RWPE2 (cell line): ENCODE measurements around the gene PDYN.
A peak's percentile ranks its signal among the peaks of the same experiment; 100 is the strongest.

Source experiments
- ATAC-seq: fragments of 200-7000 bp; cut with Tn5 transposase; 3 replicates; pipeline ENCODE4 v1.9.1; 2021; ENCODE audit warnings: low read depth
- DNase-seq: peaks from one replicate; pipeline ENCODE4 v3.0.0-alpha.2; 2020; ENCODE audit warnings: low spot score
- H3K27ac ChIP-seq: fragments of 450-650 bp; 2 replicates; pipeline ENCODE4 v1.5.1; 2017; ENCODE audit warnings: mild to moderate bottlenecking; ENCODE audit not compliant: poor library complexity, severe bottlenecking
- H3K27me3 ChIP-seq: fragments of 250-450 bp; sonication (Bioruptor Pico); 2 replicates; pipeline ENCODE4 v1.5.1; 2021; ENCODE audit warnings: mild to moderate bottlenecking, moderate library complexity; ENCODE audit not compliant: insufficient read depth, poor library complexity, severe bottlenecking
- H3K36me3 ChIP-seq: fragments of 250-450 bp; sonication (Bioruptor Pico); 2 replicates; pipeline ENCODE4 v1.5.1; 2020; ENCODE audit warnings: low read depth, mild to moderate bottlenecking, moderate library complexity
- H3K4me1 ChIP-seq: fragments of 250-450 bp; sonication (Bioruptor Pico); 2 replicates; pipeline ENCODE4 v1.5.1; 2021; ENCODE audit warnings: mild to moderate bottlenecking, moderate library complexity; ENCODE audit not compliant: insufficient read depth, poor library complexity, severe bottlenecking
- H3K4me3 ChIP-seq: fragments of 250-450 bp; sonication (Bioruptor Pico); 2 replicates; pipeline ENCODE4 v1.5.1; 2021; ENCODE audit warnings: mild to moderate bottlenecking, moderate library complexity; ENCODE audit not compliant: severe bottlenecking
- H3K9me3 ChIP-seq: fragments of 250-450 bp; sonication (Bioruptor Pico); 2 replicates; pipeline ENCODE4 v1.5.1; 2021; ENCODE audit warnings: mild to moderate bottlenecking, moderate library complexity; ENCODE audit not compliant: severe bottlenecking
- CTCF ChIP-seq: fragments of 450-650 bp; IDR thresholded peaks from one replicate; pipeline ENCODE4 v1.5.1; 2017; ENCODE audit warnings: mild to moderate bottlenecking, moderate library complexity; ENCODE audit not compliant: poor library complexity, severe bottlenecking

The PDYN gene

GRCh38 chr20:1941226-1941625 lies 52.6 kb downstream of the PDYN start:
- no peak for TF ChIP-seq CTCF
- no peaks in the 10 kb centered on the region for H3K27me3 ChIP-seq
- DNase-seq (peak; percentile 83), ATAC-seq (peak; percentile 85)
- no peaks in the 10 kb centered on the region for H3K36me3 ChIP-seq
- no peak overlapping the region for H3K4me3 ChIP-seq
- H3K27ac ChIP-seq: peak overlapping the region; percentile 57
- peaks cover 11% of the 10 kb centered on the region for H3K4me1 ChIP-seq
- H3K9me3 ChIP-seq: no peaks in the 10 kb centered on the region

GRCh38 chr20:1940581-1940980 lies 53.3 kb downstream of the PDYN start:
- DNase-seq: no peak
- H3K27me3 ChIP-seq: no peaks in the 10 kb centered on the region
- no peak overlapping the region for H3K4me3 ChIP-seq
- no peaks in the 10 kb centered on the region for H3K36me3 ChIP-seq
- no peak for ATAC-seq
- H3K9me3 ChIP-seq: no peaks in the 10 kb centered on the region
- no peak for TF ChIP-seq CTCF
- peaks cover 11% of the 10 kb centered on the region for H3K4me1 ChIP-seq
- peak overlapping the region; percentile 57 for H3K27ac ChIP-seq

GRCh38 chr20:1939270-1939595 lies 54.6 kb downstream of the PDYN start:
- ATAC-seq (no peak), DNase-seq (no peak)

GRCh38 chr20:1938464-1939269 lies 55.2 kb downstream of the PDYN start:
- no peak for ATAC-seq
- H3K27ac ChIP-seq: no peak overlapping the region

More at GRCh38 chr20:1939270-1939595, 54.6 kb downstream of the PDYN start:
- peaks cover 15% of the 10 kb centered on the region for H3K4me1 ChIP-seq
- H3K4me3 ChIP-seq: no peak overlapping the region
- H3K36me3 ChIP-seq: no peaks in the 10 kb centered on the region
- H3K27ac ChIP-seq: no peak overlapping the region
- H3K27me3 ChIP-seq: no peaks in the 10 kb centered on the region
- H3K9me3 ChIP-seq: no peaks in the 10 kb centered on the region
- TF ChIP-seq CTCF: no peak

More at GRCh38 chr20:1938464-1939269, 55.2 kb downstream of the PDYN start:
- no peaks in the 10 kb centered on the region for H3K27me3 ChIP-seq
- DNase-seq: no peak
- H3K4me3 ChIP-seq: no peak overlapping the region
- H3K4me1 ChIP-seq: peaks cover 15% of the 10 kb centered on the region
- H3K9me3 ChIP-seq: no peaks in the 10 kb centered on the region
- no peaks in the 10 kb centered on the region for H3K36me3 ChIP-seq
- TF ChIP-seq CTCF: no peak
